Measurements from ENCODE around the gene KIF21A.

DNA sequence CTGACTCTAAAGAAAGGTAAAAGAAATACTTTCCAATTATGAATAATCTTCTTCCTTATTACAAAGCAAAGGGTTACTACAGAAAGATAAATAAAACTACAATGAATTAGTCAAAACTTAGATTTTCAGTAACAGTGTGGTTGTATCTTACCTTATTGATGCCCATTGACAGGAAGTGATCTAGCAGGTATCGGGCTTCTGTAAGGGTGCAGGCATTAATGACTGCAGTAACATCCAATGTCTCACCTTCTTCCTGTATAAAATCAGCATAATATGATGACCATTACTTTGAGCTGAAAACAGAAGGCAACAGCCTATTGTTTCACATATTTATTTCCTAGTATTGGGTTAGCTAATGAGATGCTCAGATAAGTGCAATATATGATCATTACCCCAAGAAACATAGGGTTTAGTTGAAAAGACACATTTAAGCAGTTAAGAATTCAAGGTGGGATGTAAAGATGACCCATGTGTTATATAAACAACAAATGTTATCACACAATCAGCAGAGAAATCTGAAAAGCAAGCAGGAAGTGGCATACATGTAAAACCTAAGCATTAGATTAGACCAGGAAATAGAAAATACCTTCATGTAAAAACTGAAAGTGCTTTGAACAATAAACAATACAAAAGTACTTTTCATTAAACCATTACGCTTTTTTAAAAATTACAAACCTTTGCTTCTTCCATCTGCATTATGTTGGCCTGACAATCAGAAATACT is 111.2 kb downstream of the KIF21A start:
- TF ChIP-seq, protein P1, sequence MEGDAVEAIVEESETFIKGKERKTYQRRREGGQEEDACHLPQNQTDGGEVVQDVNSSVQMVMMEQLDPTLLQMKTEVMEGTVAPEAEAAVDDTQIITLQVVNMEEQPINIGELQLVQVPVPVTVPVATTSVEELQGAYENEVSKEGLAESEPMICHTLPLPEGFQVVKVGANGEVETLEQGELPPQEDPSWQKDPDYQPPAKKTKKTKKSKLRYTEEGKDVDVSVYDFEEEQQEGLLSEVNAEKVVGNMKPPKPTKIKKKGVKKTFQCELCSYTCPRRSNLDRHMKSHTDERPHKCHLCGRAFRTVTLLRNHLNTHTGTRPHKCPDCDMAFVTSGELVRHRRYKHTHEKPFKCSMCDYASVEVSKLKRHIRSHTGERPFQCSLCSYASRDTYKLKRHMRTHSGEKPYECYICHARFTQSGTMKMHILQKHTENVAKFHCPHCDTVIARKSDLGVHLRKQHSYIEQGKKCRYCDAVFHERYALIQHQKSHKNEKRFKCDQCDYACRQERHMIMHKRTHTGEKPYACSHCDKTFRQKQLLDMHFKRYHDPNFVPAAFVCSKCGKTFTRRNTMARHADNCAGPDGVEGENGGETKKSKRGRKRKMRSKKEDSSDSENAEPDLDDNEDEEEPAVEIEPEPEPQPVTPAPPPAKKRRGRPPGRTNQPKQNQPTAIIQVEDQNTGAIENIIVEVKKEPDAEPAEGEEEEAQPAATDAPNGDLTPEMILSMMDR (IDR thresholded peaks at IDR 0.05) = no peak
- no peak for TF ChIP-seq POLR2A (IDR thresholded peaks at IDR 0.05)
